HCT116 (cell line): ENCODE data around the gene ENOSF1. TPM values are rescaled to one million over a fixed set of nuclear protein-coding genes. Genes with fewer than 3 reads are reported as not detected.

Source experiments
- ATAC-seq: fragments of 200-7000 bp; cut with Tn5 transposase; 2 replicates; pipeline ENCODE4 v1.9.1; 2020; ENCODE audit warnings: mild to moderate bottlenecking, moderate library complexity
- BruUV-seq: library from RNA; stranded (reverse); fragments of 400-500 nt; replicated peaks from 2 replicates; lab custom pipeline; 2021; lab: Mats Ljungman, UMichigan
- CTCF ChIA-PET: fragments of 300-600 bp; sonication (Branson Sonifier 250); formaldehyde crosslinking; loops from one replicate; lab custom pipeline; 2021; ENCODE audit warnings: antibody characterized with exemption; lab: Charles Lee
- POLR2A ChIA-PET: fragments of 300-600, 350-600 bp; sonication (Branson Sonifier 250); formaldehyde crosslinking; loops from one replicate; lab custom pipeline; 2021; ENCODE audit warnings: antibody characterized with exemption; lab: Charles Lee
- RAD21 ChIA-PET, 2 experiments: fragments of 300-600 bp; sonication (Branson Sonifier 250); formaldehyde crosslinking; loops; one replicate each; lab custom pipeline; 2023; ENCODE audit warnings: low total read pairs in 2 of 2; ENCODE audit not compliant: uncharacterized antibody in 2 of 2, unreplicated experiment in 2 of 2, low non-redundant PET in 1 of 2; lab: Charles Lee
- DNase-seq: peaks from one replicate; pipeline ENCODE4 v3.0.0-alpha.2; 2010; ENCODE audit warnings: low read depth, low spot score
- H2AFZ ChIP-seq: fragments of 200-600 bp; shearing (Covaris generic), sonication (generic); 2 replicates; pipeline ENCODE4 v1.6.1; 2017; ENCODE audit warnings: low read depth, mixed run types, mixed read lengths, antibody characterized with exemption, low read length; ENCODE audit not compliant: poor library complexity, severe bottlenecking
- H3K27ac ChIP-seq: 2 replicates; pipeline ENCODE4 v1.5.1; 2012; ENCODE audit warnings: low read depth, low read length
- H3K27me3 ChIP-seq: fragments of 200-600 bp; sonication (generic); 2 replicates; pipeline ENCODE4 v1.6.1; 2016; ENCODE audit warnings: mixed run types, low read length, mixed read lengths; ENCODE audit not compliant: insufficient read depth
- H3K36me3 ChIP-seq, 2 experiments: fragments of 200-500 bp in 1 of 2; fragments of 200-600 bp in 1 of 2; sonication (Bioruptor generic) in 1 of 2; sonication (generic) in 1 of 2; 2 replicates each; pipeline versions ENCODE4 v1.5.1 to v1.6.1; 2014 to 2016; ENCODE audit warnings: low read length in 2 of 2, inconsistent platforms in 1 of 2, mixed read lengths in 1 of 2, mixed run types in 1 of 2; ENCODE audit not compliant: insufficient read depth in 2 of 2, control insufficient read depth in 1 of 2
- H3K4me1 ChIP-seq, 2 experiments: fragments of 200-600 bp in 1 of 2; sonication (generic) in 1 of 2; 2 replicates each; pipeline versions ENCODE4 v1.5.1 to v1.6.1; 2012 to 2017; ENCODE audit warnings: low read length in 2 of 2, inconsistent platforms in 1 of 2, mild to moderate bottlenecking in 1 of 2, mixed read lengths in 1 of 2, mixed run types in 1 of 2, moderate library complexity in 1 of 2; ENCODE audit not compliant: insufficient read depth in 2 of 2, control insufficient read depth in 1 of 2
- H3K4me2 ChIP-seq: fragments of 200-600 bp; sonication (generic); 2 replicates; pipeline ENCODE4 v1.6.1; 2017; ENCODE audit warnings: mixed run types, low read length, mixed read lengths
- H3K4me3 ChIP-seq, 2 experiments: fragments of 200-600 bp in 1 of 2; sonication (generic) in 1 of 2; replicated peaks in 1 of 2; 2 replicates each; pipeline ENCODE4 v1.5.1; 2011 to 2016; ENCODE audit warnings: low read length in 2 of 2, control low read depth in 1 of 2, low read depth in 1 of 2, mild to moderate bottlenecking in 1 of 2, mixed read lengths in 1 of 2, mixed run types in 1 of 2
- H3K79me2 ChIP-seq: fragments of 200-600 bp; sonication (generic); 2 replicates; pipeline ENCODE4 v1.6.1; 2017; ENCODE audit warnings: mild to moderate bottlenecking, mixed run types, low read length, moderate library complexity, mixed read lengths; ENCODE audit not compliant: insufficient read depth
- H3K9ac ChIP-seq: fragments of 200-600 bp; sonication (generic); 2 replicates; pipeline ENCODE4 v1.6.1; 2016; ENCODE audit warnings: low read length, mixed read lengths
- H3K9me2 ChIP-seq: fragments of 200-600 bp; sonication (generic), shearing (Covaris generic); 2 replicates; pipeline ENCODE4 v1.6.1; 2017; ENCODE audit warnings: mixed run types, mild to moderate bottlenecking, moderate library complexity; ENCODE audit not compliant: insufficient read depth
- H3K9me3 ChIP-seq, 2 experiments: fragments of 200-500 bp in 1 of 2; fragments of 200-600 bp in 1 of 2; sonication (Bioruptor generic) in 1 of 2; sonication (generic) in 1 of 2; 2 replicates each; pipeline ENCODE4 v1.6.1; 2014 to 2017; ENCODE audit warnings: low read length in 2 of 2, mixed read lengths in 2 of 2, inconsistent platforms in 1 of 2, low read depth in 1 of 2, mild to moderate bottlenecking in 1 of 2, mixed run types in 1 of 2, moderate library complexity in 1 of 2; ENCODE audit not compliant: control insufficient read depth in 1 of 2, insufficient read depth in 1 of 2
- H4K20me1 ChIP-seq: fragments of 200-600 bp; sonication (generic), shearing (Covaris generic); 2 replicates; pipeline ENCODE4 v1.6.1; 2017; ENCODE audit warnings: mixed run types, mild to moderate bottlenecking, moderate library complexity; ENCODE audit not compliant: insufficient read depth
- CBX3 ChIP-seq: IDR thresholded peaks from 2 replicates; pipeline ENCODE4 v1.6.1; 2012; ENCODE audit warnings: low read depth
- CEBPB ChIP-seq: IDR thresholded peaks from 2 replicates; pipeline ENCODE4 v1.6.1; 2012; ENCODE audit warnings: low read depth
- CTCF ChIP-seq, 3 experiments: fragments of 200-600 bp in 1 of 3; sonication (generic) in 1 of 3; IDR thresholded peaks in 2 of 3; conservative IDR thresholded peaks in 1 of 3; 2 replicates each; pipeline ENCODE4 v1.5.1; 2012 to 2017; ENCODE audit warnings: low read depth in 2 of 3, low read length in 2 of 3, antibody characterized with exemption in 1 of 3, borderline replicate concordance in 1 of 3, control low read depth in 1 of 3, mild to moderate bottlenecking in 1 of 3, mixed read lengths in 1 of 3, mixed run types in 1 of 3, moderate library complexity in 1 of 3; ENCODE audit not compliant: insufficient read depth in 1 of 3
- EGR1 ChIP-seq: IDR thresholded peaks from 2 replicates; pipeline ENCODE4 v1.6.1; 2012; ENCODE audit warnings: low read depth
- EZH2 ChIP-seq: fragments of 200-600 bp; sonication (generic); IDR thresholded peaks from 2 replicates; pipeline ENCODE4 v1.6.1; 2017; ENCODE audit warnings: antibody characterized with exemption, mixed run types
- EZH2phosphoT487 ChIP-seq: fragments of 200-600 bp; IDR thresholded peaks from 2 replicates; pipeline ENCODE4 v1.6.1; 2018; ENCODE audit warnings: antibody characterized with exemption, borderline replicate concordance
- JUND ChIP-seq: IDR thresholded peaks from 2 replicates; pipeline ENCODE4 v1.6.1; 2012
- POLR2AphosphoS5 ChIP-seq: IDR thresholded peaks from 2 replicates; pipeline ENCODE4 v1.6.1; 2011; ENCODE audit warnings: mild to moderate bottlenecking, low read depth, low read length, moderate library complexity
- RAD21 ChIP-seq: IDR thresholded peaks from 2 replicates; pipeline ENCODE4 v1.6.1; 2012; ENCODE audit warnings: low read depth, mild to moderate bottlenecking
- SIN3A ChIP-seq: IDR thresholded peaks from 2 replicates; pipeline ENCODE4 v1.6.1; 2012; ENCODE audit warnings: low read depth
- SP1 ChIP-seq: IDR thresholded peaks from 2 replicates; pipeline ENCODE4 v1.6.1; 2012; ENCODE audit warnings: low read depth
- SRF ChIP-seq: IDR thresholded peaks from 2 replicates; pipeline ENCODE4 v1.6.1; 2012; ENCODE audit warnings: low read depth
- TCF7L2 ChIP-seq: IDR thresholded peaks from 2 replicates; pipeline ENCODE4 v1.7.0; 2011; ENCODE audit warnings: borderline replicate concordance, inconsistent platforms; ENCODE audit not compliant: insufficient read depth, insufficient read length; ENCODE audit errors: extremely low read depth
- YY1 ChIP-seq: IDR thresholded peaks from 2 replicates; pipeline ENCODE4 v1.6.1; 2011; ENCODE audit warnings: low read length, low read depth, moderate library complexity, mild to moderate bottlenecking; ENCODE audit not compliant: insufficient replicate concordance; ENCODE audit errors: extremely low read depth
- ZFX ChIP-seq: fragments of 450-650 bp; IDR thresholded peaks from 2 replicates; pipeline ENCODE4 v1.6.1; 2017
- ZNF274 ChIP-seq: fragments of 200-500 bp; sonication (Bioruptor generic); IDR thresholded peaks from 2 replicates; pipeline ENCODE4 v1.6.1; 2014; ENCODE audit warnings: mild to moderate bottlenecking, low read depth, low read length, inconsistent platforms
- intact Hi-C: fragments of 100-400 bp; cut with micrococcal nuclease; formaldehyde crosslinking; loops from 2 replicates; pipeline ENCODE4 v1.10.0; 2022
- total RNA-seq: library from RNA; stranded (reverse); gene quantifications from one replicate; pipeline ENCODE4 v1.2.1, GENCODE V29; 2021; ENCODE audit not compliant: unreplicated experiment
- TF ChIP-seq, protein P1 (sequence below): IDR thresholded peaks from 2 replicates; pipeline ENCODE4 v1.6.1; 2012; ENCODE audit warnings: low read depth
- TF ChIP-seq, protein P2 (sequence below): IDR thresholded peaks from 2 replicates; pipeline ENCODE4 v1.6.1; 2012

The ENOSF1 gene
- total RNA-seq, 1 experiment from 2014 or later = 90.0 TPM

DNA sequence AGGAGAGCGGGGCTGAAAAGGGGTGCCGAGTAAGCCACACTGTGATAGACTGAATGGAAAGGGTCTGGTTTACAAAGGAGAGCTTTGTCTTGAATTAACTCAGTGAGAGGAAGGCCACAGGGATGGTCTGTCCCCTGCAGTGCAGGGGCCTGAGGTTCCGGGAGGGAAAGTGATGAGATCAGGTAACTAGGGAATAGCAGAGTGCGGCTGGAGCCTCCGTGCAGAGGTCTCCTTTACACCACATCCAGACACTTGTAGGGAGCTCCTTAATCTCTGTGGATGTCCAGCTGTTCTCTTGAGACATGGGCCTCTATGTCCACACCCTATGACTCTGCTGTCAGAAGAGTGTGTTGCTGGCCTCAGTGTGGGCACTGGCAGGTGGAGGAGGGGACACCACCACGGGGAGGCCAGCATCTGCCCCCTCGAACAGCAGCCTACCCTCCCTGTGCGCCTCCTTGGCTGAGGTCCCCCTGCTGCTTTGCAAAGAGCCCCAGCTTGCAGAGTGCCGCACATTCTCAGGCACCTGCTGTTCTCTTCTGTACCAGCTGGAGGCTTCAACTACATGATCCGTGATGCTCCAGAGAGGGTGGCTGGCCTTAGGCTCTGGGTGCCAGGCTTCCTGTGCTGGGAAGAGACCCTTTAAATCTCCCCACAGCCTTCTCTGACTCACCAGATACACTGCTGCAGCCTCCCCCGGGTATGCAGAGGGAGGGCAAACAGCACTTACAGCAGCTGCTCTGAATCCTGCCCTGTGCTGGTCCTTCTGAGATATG is 25.9 kb downstream of the ENOSF1 start:
- ChIA-PET RAD21 (no interaction called here), POLR2A (no interaction called here), CTCF (no interaction called here)
- H3K9me3 ChIP-seq = no peaks in the 10 kb centered on the region
- no TSS peak for BruUV-seq
- DNase-seq = no peak
- H3K4me2 ChIP-seq = no peak overlapping the region
- no peak for TF ChIP-seq CBX3
- no peak for TF ChIP-seq ZNF274
- no peak for TF ChIP-seq YY1
- no peak for TF ChIP-seq EZH2
- TF ChIP-seq EGR1 = no peak
- TF ChIP-seq, protein P1, sequence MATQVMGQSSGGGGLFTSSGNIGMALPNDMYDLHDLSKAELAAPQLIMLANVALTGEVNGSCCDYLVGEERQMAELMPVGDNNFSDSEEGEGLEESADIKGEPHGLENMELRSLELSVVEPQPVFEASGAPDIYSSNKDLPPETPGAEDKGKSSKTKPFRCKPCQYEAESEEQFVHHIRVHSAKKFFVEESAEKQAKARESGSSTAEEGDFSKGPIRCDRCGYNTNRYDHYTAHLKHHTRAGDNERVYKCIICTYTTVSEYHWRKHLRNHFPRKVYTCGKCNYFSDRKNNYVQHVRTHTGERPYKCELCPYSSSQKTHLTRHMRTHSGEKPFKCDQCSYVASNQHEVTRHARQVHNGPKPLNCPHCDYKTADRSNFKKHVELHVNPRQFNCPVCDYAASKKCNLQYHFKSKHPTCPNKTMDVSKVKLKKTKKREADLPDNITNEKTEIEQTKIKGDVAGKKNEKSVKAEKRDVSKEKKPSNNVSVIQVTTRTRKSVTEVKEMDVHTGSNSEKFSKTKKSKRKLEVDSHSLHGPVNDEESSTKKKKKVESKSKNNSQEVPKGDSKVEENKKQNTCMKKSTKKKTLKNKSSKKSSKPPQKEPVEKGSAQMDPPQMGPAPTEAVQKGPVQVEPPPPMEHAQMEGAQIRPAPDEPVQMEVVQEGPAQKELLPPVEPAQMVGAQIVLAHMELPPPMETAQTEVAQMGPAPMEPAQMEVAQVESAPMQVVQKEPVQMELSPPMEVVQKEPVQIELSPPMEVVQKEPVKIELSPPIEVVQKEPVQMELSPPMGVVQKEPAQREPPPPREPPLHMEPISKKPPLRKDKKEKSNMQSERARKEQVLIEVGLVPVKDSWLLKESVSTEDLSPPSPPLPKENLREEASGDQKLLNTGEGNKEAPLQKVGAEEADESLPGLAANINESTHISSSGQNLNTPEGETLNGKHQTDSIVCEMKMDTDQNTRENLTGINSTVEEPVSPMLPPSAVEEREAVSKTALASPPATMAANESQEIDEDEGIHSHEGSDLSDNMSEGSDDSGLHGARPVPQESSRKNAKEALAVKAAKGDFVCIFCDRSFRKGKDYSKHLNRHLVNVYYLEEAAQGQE = no peak
- no peak for TF ChIP-seq JUND
- no peak for TF ChIP-seq TCF7L2
- TF ChIP-seq, protein P2, sequence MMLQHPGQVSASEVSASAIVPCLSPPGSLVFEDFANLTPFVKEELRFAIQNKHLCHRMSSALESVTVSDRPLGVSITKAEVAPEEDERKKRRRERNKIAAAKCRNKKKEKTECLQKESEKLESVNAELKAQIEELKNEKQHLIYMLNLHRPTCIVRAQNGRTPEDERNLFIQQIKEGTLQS = no peak
- TF ChIP-seq RAD21 = no peak
- no peak for TF ChIP-seq SIN3A
- TF ChIP-seq EZH2phosphoT487 = no peak
- no peak for TF ChIP-seq SRF
- no peak for TF ChIP-seq SP1
- no peak for TF ChIP-seq CEBPB
- no peak for TF ChIP-seq ZFX
- TF ChIP-seq CTCF (IDR thresholded peaks at IDR 0.05 in 2 of 3, conservative IDR thresholded peaks at IDR 0.05 in 1 of 3; ENCODE audit: borderline replicate concordance in 1 of 3, insufficient read depth in 1 of 3, low read depth in 2 of 3, low read length in 2 of 3) = no peak
- TF ChIP-seq POLR2AphosphoS5 = no peak
- H3K4me1 ChIP-seq = no peaks in the 10 kb centered on the region
- peak; percentile 49; the same call in 1 of the 2 replicates for ATAC-seq
- H3K27ac ChIP-seq = no peak overlapping the region
- H3K36me3 ChIP-seq = peaks cover 7 to 27% of the 10 kb centered on the region in 2 experiments
- H2AFZ ChIP-seq = no peak overlapping the region
- no peak overlapping the region for H3K9ac ChIP-seq
- H3K79me2 ChIP-seq = no peaks in the 10 kb centered on the region
- intact Hi-C loops = no loop called here
- no peaks in the 10 kb centered on the region for H3K27me3 ChIP-seq
- no peaks in the 10 kb centered on the region for H3K9me2 ChIP-seq
- no peaks in the 10 kb centered on the region for H4K20me1 ChIP-seq
- no peak overlapping the region for H3K4me3 ChIP-seq
